GM19193 (cell line): Measurements from ENCODE around the gene ALDH2.

Source experiments
- POLR2A ChIP-seq: IDR thresholded peaks from 4 replicates; pipeline ENCODE4 v1.6.1; 2011; ENCODE audit not compliant: insufficient read depth, insufficient read length; ENCODE audit errors: extremely low read depth

Gene ALDH2

GRCh38 chr12:111756681-111757080 lies 10.1 kb upstream of the ALDH2 start:
- TF ChIP-seq POLR2A: no peak

GRCh38 chr12:111757361-111758119 lies 9.2 kb upstream of the ALDH2 start:
- peak; percentile 44 for TF ChIP-seq POLR2A

GRCh38 chr12:111758120-111758561 lies 8.6 kb upstream of the ALDH2 start:
- TF ChIP-seq POLR2A: no peak

- TF ChIP-seq POLR2A: no peak
Measured at GRCh38 chr12:111759271-111759670, 7.5 kb upstream of the ALDH2 start.

- TF ChIP-seq POLR2A: no peak
Measured at GRCh38 chr12:111759991-111760390, 6.7 kb upstream of the ALDH2 start.

GRCh38 chr12:111761099-111761498 lies 5.6 kb upstream of the ALDH2 start:
- no peak for TF ChIP-seq POLR2A

- TF ChIP-seq POLR2A: no peak
Measured at GRCh38 chr12:111761706-111762105, 5.0 kb upstream of the ALDH2 start.

GRCh38 chr12:111764120-111764821 lies 2.5 kb upstream of the ALDH2 start:
- TF ChIP-seq POLR2A: no peak

- TF ChIP-seq POLR2A: no peak
Measured at GRCh38 chr12:111767362-111768158, 827 bp downstream of the ALDH2 start.

GRCh38 chr12:111768159-111768895 lies 1.6 kb downstream of the ALDH2 start:
- no peak for TF ChIP-seq POLR2A

GRCh38 chr12:111769599-111769998 lies 2.9 kb downstream of the ALDH2 start:
- TF ChIP-seq POLR2A: no peak

GRCh38 chr12:111773801-111774551 lies 7.2 kb downstream of the ALDH2 start:
- peak; percentile 37 for TF ChIP-seq POLR2A

GRCh38 chr12:111775205-111776193 lies 8.8 kb downstream of the ALDH2 start:
- TF ChIP-seq POLR2A: peak; percentile 60

- TF ChIP-seq POLR2A: no peak
Measured at GRCh38 chr12:111776836-111777344, 10.2 kb downstream of the ALDH2 start.
